ENCODE results near the gene INPP5J.

Gene INPP5J

GRCh38 chr22:31083377-31083768 lies 39.4 kb upstream of the INPP5J start:
- peak overlapping the region; percentile 73; the same call in 1 of the 2 replicates for H3K4me3 ChIP-seq (ENCODE audit: low read length)
- no peak for TF ChIP-seq ZNF274 (IDR thresholded peaks at IDR 0.05; ENCODE audit: low read depth, low read length)

- H3K4me3 ChIP-seq (ENCODE audit: low read length), result peak overlapping the region; percentile 73
- no peak for TF ChIP-seq ZNF274 (IDR thresholded peaks at IDR 0.05; ENCODE audit: low read depth, low read length)
Observed at GRCh38 chr22:31083923-31084810, 38.6 kb upstream of the INPP5J start.

- TF ChIP-seq ZNF274 (IDR thresholded peaks at IDR 0.05; ENCODE audit: low read depth, low read length), result no peak
- H3K4me3 ChIP-seq (ENCODE audit: low read length), result peak overlapping the region; percentile 73; the same call in 1 of the 2 replicates
Observed at GRCh38 chr22:31084811-31085492, 37.8 kb upstream of the INPP5J start.

GRCh38 chr22:31085493-31085824 lies 37.3 kb upstream of the INPP5J start:
- peak overlapping the region; percentile 73; the same call in 1 of the 2 replicates for H3K4me3 ChIP-seq (ENCODE audit: low read length)
- no peak for TF ChIP-seq ZNF274 (IDR thresholded peaks at IDR 0.05; ENCODE audit: low read depth, low read length)

- H3K4me3 ChIP-seq (ENCODE audit: low read length), result no peak overlapping the region; the same call in 1 of the 2 replicates
Observed at GRCh38 chr22:31085928-31086327, 36.8 kb upstream of the INPP5J start.

GRCh38 chr22:31086703-31087330 lies 35.9 kb upstream of the INPP5J start:
- TF ChIP-seq ZNF274 (IDR thresholded peaks at IDR 0.05; ENCODE audit: low read depth, low read length), result no peak
- no peak overlapping the region for H3K4me3 ChIP-seq (ENCODE audit: low read length)

More at GRCh38 chr22:31085928-31086327, 36.8 kb upstream of the INPP5J start:
- TF ChIP-seq ZNF274 (IDR thresholded peaks at IDR 0.05; ENCODE audit: low read depth, low read length), result no peak

- no peak overlapping the region for H3K4me3 ChIP-seq (ENCODE audit: low read length)
- no peak for TF ChIP-seq ZNF274 (IDR thresholded peaks at IDR 0.05; ENCODE audit: low read depth, low read length)
Observed at GRCh38 chr22:31087744-31088215, 35.0 kb upstream of the INPP5J start.

GRCh38 chr22:31088233-31088986 lies 34.4 kb upstream of the INPP5J start:
- TF ChIP-seq ZNF274 (IDR thresholded peaks at IDR 0.05; ENCODE audit: low read depth, low read length), result no peak
- no peak overlapping the region for H3K4me3 ChIP-seq (ENCODE audit: low read length)

GRCh38 chr22:31089160-31090100 lies 33.3 kb upstream of the INPP5J start:
- H3K4me3 ChIP-seq (ENCODE audit: low read length), result no peak overlapping the region
- no peak for TF ChIP-seq ZNF274 (IDR thresholded peaks at IDR 0.05; ENCODE audit: low read depth, low read length)

GRCh38 chr22:31090217-31091085 lies 32.3 kb upstream of the INPP5J start:
- H3K4me3 ChIP-seq (ENCODE audit: low read length), result no peak overlapping the region
- no peak for TF ChIP-seq ZNF274 (IDR thresholded peaks at IDR 0.05; ENCODE audit: low read depth, low read length)

- no peak overlapping the region for H3K4me3 ChIP-seq (ENCODE audit: low read length)
- no peak for TF ChIP-seq ZNF274 (IDR thresholded peaks at IDR 0.05; ENCODE audit: low read depth, low read length)
Observed at GRCh38 chr22:31091106-31091975, 31.4 kb upstream of the INPP5J start.
